ENCODE data around the gene HPCAL1.

DNA sequence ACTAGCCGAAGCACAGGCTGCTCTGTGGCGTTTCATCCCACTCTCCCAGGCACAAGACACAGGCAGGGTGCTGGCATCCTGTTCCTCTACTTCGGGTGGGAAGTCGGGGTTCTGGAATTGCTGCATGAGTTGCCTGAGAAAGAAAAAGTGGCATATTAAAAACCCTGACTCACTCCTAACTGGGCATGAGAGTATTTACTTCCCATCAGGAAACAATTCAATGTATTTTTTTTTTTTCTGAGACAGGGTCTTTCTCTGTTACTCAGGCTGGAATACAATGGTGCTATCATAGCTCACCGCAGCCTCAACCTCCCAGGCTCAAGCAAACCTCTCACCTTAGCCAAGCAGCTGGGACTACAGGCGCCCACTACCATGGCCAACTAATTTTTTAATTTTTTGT lies 138.0 kb downstream of the HPCAL1 start:
- TF ChIP-seq, protein P1, sequence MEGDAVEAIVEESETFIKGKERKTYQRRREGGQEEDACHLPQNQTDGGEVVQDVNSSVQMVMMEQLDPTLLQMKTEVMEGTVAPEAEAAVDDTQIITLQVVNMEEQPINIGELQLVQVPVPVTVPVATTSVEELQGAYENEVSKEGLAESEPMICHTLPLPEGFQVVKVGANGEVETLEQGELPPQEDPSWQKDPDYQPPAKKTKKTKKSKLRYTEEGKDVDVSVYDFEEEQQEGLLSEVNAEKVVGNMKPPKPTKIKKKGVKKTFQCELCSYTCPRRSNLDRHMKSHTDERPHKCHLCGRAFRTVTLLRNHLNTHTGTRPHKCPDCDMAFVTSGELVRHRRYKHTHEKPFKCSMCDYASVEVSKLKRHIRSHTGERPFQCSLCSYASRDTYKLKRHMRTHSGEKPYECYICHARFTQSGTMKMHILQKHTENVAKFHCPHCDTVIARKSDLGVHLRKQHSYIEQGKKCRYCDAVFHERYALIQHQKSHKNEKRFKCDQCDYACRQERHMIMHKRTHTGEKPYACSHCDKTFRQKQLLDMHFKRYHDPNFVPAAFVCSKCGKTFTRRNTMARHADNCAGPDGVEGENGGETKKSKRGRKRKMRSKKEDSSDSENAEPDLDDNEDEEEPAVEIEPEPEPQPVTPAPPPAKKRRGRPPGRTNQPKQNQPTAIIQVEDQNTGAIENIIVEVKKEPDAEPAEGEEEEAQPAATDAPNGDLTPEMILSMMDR (IDR thresholded peaks at IDR 0.05), result no peak
- no peak for TF ChIP-seq EZH2 (IDR thresholded peaks at IDR 0.05; ENCODE audit: borderline replicate concordance, insufficient read depth, low read depth, low read length, poor library complexity, severe bottlenecking)
